Dendritic cell treated with granulocyte-macrophage colony-stimulating factor and Interleukin-4, amounts not matched to agents 40 ng/mL and 50 ng/mL, for 4 days (primary cell): Measurements from ENCODE around the gene CELF2.

Experiments used
- H3K27ac Mint-ChIP-seq: one replicate; pipeline ENCODE4 v1.8.0; 2022; ENCODE audit warnings: mild to moderate bottlenecking, mixed read lengths
- H3K27me3 Mint-ChIP-seq: one replicate; pipeline ENCODE4 v1.8.0; 2022; ENCODE audit warnings: mild to moderate bottlenecking, mixed read lengths
- H3K36me3 Mint-ChIP-seq: one replicate; pipeline ENCODE4 v1.8.0; 2022; ENCODE audit warnings: low read depth, mixed read lengths
- H3K4me1 Mint-ChIP-seq: one replicate; pipeline ENCODE4 v1.8.0; 2022; ENCODE audit warnings: low read depth, mixed read lengths
- H3K4me3 Mint-ChIP-seq: one replicate; pipeline ENCODE4 v1.8.0; 2022; ENCODE audit warnings: mild to moderate bottlenecking, moderate library complexity, mixed read lengths
- H3K9me3 Mint-ChIP-seq: one replicate; pipeline ENCODE4 v1.8.0; 2022; ENCODE audit warnings: mixed read lengths
- intact Hi-C: fragments of 100-400 bp; cut with micrococcal nuclease; formaldehyde crosslinking; loops from one replicate; pipeline ENCODE4 v1.15.0; 2022

The CELF2 gene

GRCh38 chr10:11328264-11329061 is 310.8 kb downstream of the CELF2 start:
- H3K9me3 Mint-ChIP-seq, result no peaks in the 10 kb centered on the region
- intact Hi-C loops, result no loop called here
- peak overlapping the region; percentile 62 for H3K27ac Mint-ChIP-seq
- H3K4me1 Mint-ChIP-seq, result peaks cover 27% of the 10 kb centered on the region
- no peak overlapping the region for H3K4me3 Mint-ChIP-seq
- peaks cover 93% of the 10 kb centered on the region for H3K36me3 Mint-ChIP-seq
- no peaks in the 10 kb centered on the region for H3K27me3 Mint-ChIP-seq

GRCh38 chr10:11329062-11329673 is 311.5 kb downstream of the CELF2 start:
- peak overlapping the region; percentile 62 for H3K27ac Mint-ChIP-seq
- peaks cover 93% of the 10 kb centered on the region for H3K36me3 Mint-ChIP-seq
- intact Hi-C loops, result no loop called here
- no peak overlapping the region for H3K4me3 Mint-ChIP-seq
- no peaks in the 10 kb centered on the region for H3K27me3 Mint-ChIP-seq
- H3K9me3 Mint-ChIP-seq, result no peaks in the 10 kb centered on the region
- peaks cover 29% of the 10 kb centered on the region for H3K4me1 Mint-ChIP-seq

- H3K27me3 Mint-ChIP-seq, result no peaks in the 10 kb centered on the region
- peaks cover 41% of the 10 kb centered on the region for H3K4me1 Mint-ChIP-seq
- H3K9me3 Mint-ChIP-seq, result no peaks in the 10 kb centered on the region
- H3K4me3 Mint-ChIP-seq, result no peak overlapping the region
- peaks cover 93% of the 10 kb centered on the region for H3K36me3 Mint-ChIP-seq
- intact Hi-C loops, result loop anchor here (10.0 kb wide), 1 partner anchor 144 kb away; no protein-coding TSS in a partner anchor
- H3K27ac Mint-ChIP-seq, result no peak overlapping the region
These were observed 312.8 kb downstream of the CELF2 start for GRCh38 chr10:11330383-11331045.

GRCh38 chr10:11331046-11331577 is 313.4 kb downstream of the CELF2 start:
- Mint-ChIP-seq H3K4me1 (peaks cover 41% of the 10 kb centered on the region), H3K36me3 (peaks cover 90% of the 10 kb centered on the region), H3K4me3 (no peak overlapping the region), H3K9me3 (no peaks in the 10 kb centered on the region), H3K27ac (no peak overlapping the region), H3K27me3 (no peaks in the 10 kb centered on the region)
- intact Hi-C loops, result loop anchor here (10.0 kb wide), 1 partner anchor 144 kb away; no protein-coding TSS in a partner anchor

GRCh38 chr10:11331726-11332125 is 314.1 kb downstream of the CELF2 start:
- Mint-ChIP-seq H3K9me3 (no peaks in the 10 kb centered on the region), H3K27me3 (no peaks in the 10 kb centered on the region), H3K27ac (no peak overlapping the region), H3K4me1 (peaks cover 41% of the 10 kb centered on the region), H3K4me3 (no peak overlapping the region), H3K36me3 (peaks cover 90% of the 10 kb centered on the region)
- intact Hi-C loops, result loop anchor here (10.0 kb wide), 1 partner anchor 143 kb away; no protein-coding TSS in a partner anchor

- intact Hi-C loops, result loop anchor here (10.0 kb wide), 1 partner anchor 142 kb away; no protein-coding TSS in a partner anchor
- Mint-ChIP-seq H3K27me3 (no peaks in the 10 kb centered on the region), H3K4me3 (no peak overlapping the region), H3K27ac (peak overlapping the region; percentile 3), H3K9me3 (no peaks in the 10 kb centered on the region), H3K36me3 (peaks cover 84% of the 10 kb centered on the region), H3K4me1 (peaks cover 37% of the 10 kb centered on the region)
These were observed 315.2 kb downstream of the CELF2 start for GRCh38 chr10:11332846-11333245.

- Mint-ChIP-seq H3K27ac (no peak overlapping the region), H3K27me3 (no peaks in the 10 kb centered on the region)
These were observed 316.8 kb downstream of the CELF2 start for GRCh38 chr10:11334436-11334835.

GRCh38 chr10:11335167-11335652 is 317.5 kb downstream of the CELF2 start:
- intact Hi-C loops, result loop anchor here (10.0 kb wide), 1 partner anchor 140 kb away; no protein-coding TSS in a partner anchor
- Mint-ChIP-seq H3K36me3 (peaks cover 60% of the 10 kb centered on the region), H3K27me3 (no peaks in the 10 kb centered on the region), H3K4me3 (no peak overlapping the region), H3K4me1 (peaks cover 22% of the 10 kb centered on the region), H3K27ac (peak overlapping the region; percentile 18), H3K9me3 (no peaks in the 10 kb centered on the region)

More at GRCh38 chr10:11334436-11334835, 316.8 kb downstream of the CELF2 start:
- intact Hi-C loops, result loop anchor here (10.0 kb wide), 1 partner anchor 140 kb away; no protein-coding TSS in a partner anchor
- Mint-ChIP-seq H3K36me3 (peaks cover 68% of the 10 kb centered on the region), H3K4me3 (no peak overlapping the region), H3K4me1 (peaks cover 25% of the 10 kb centered on the region), H3K9me3 (no peaks in the 10 kb centered on the region)

GRCh38 chr10:11335881-11336430 is 318.3 kb downstream of the CELF2 start:
- peaks cover 25% of the 10 kb centered on the region for H3K4me1 Mint-ChIP-seq
- peaks cover 55% of the 10 kb centered on the region for H3K36me3 Mint-ChIP-seq
- H3K4me3 Mint-ChIP-seq, result no peak overlapping the region
- no peaks in the 10 kb centered on the region for H3K27me3 Mint-ChIP-seq
- intact Hi-C loops, result loop anchor here (10.0 kb wide), 1 partner anchor 139 kb away; no protein-coding TSS in a partner anchor
- H3K9me3 Mint-ChIP-seq, result no peaks in the 10 kb centered on the region
- H3K27ac Mint-ChIP-seq, result no peak overlapping the region

- Mint-ChIP-seq H3K27ac (no peak overlapping the region), H3K9me3 (no peaks in the 10 kb centered on the region), H3K4me3 (no peak overlapping the region), H3K36me3 (peaks cover 50% of the 10 kb centered on the region), H3K27me3 (no peaks in the 10 kb centered on the region), H3K4me1 (peaks cover 30% of the 10 kb centered on the region)
- intact Hi-C loops, result loop anchor here (10.0 kb wide), 1 partner anchor 138 kb away; no protein-coding TSS in a partner anchor
These were observed 319.1 kb downstream of the CELF2 start for GRCh38 chr10:11336722-11337162.

GRCh38 chr10:11337516-11337915 is 319.8 kb downstream of the CELF2 start:
- intact Hi-C loops, result loop anchor here (10.0 kb wide), 1 partner anchor 137 kb away; no protein-coding TSS in a partner anchor
- H3K4me3 Mint-ChIP-seq, result no peak overlapping the region
- H3K27ac Mint-ChIP-seq, result no peak overlapping the region
- no peaks in the 10 kb centered on the region for H3K27me3 Mint-ChIP-seq
- peaks cover 32% of the 10 kb centered on the region for H3K4me1 Mint-ChIP-seq
- peaks cover 42% of the 10 kb centered on the region for H3K36me3 Mint-ChIP-seq
- H3K9me3 Mint-ChIP-seq, result no peaks in the 10 kb centered on the region

GRCh38 chr10:11338160-11338844 is 320.6 kb downstream of the CELF2 start:
- H3K27ac Mint-ChIP-seq, result no peak overlapping the region
- no peaks in the 10 kb centered on the region for H3K9me3 Mint-ChIP-seq
- H3K4me3 Mint-ChIP-seq, result no peak overlapping the region
- no peaks in the 10 kb centered on the region for H3K27me3 Mint-ChIP-seq
- H3K36me3 Mint-ChIP-seq, result peaks cover 34% of the 10 kb centered on the region
- intact Hi-C loops, result loop anchor here (10.0 kb wide), 1 partner anchor 136 kb away; no protein-coding TSS in a partner anchor
- H3K4me1 Mint-ChIP-seq, result peaks cover 27% of the 10 kb centered on the region
